GM21423 (cell line): ENCODE data around the gene SMIM35.
"Not testable (repeated sequence)": the region's sequence is repeated elsewhere in the genome, so short reads cannot be mapped to it uniquely, and the experiment has no call there.

Experiments
- ATAC-seq: cut with Tn5 transposase; IDR thresholded peaks from one replicate; pipeline ENCODE4 v1.9.1; 2021; ENCODE audit warnings: mild to moderate bottlenecking, moderate library complexity; ENCODE audit not compliant: unreplicated experiment

The SMIM35 gene

GRCh38 chr11:118082880-118083552 lies 3.7 kb downstream of the SMIM35 start:
- no peak for ATAC-seq

- no peak for ATAC-seq
Measured at GRCh38 chr11:118081241-118081958, 5.4 kb downstream of the SMIM35 start.

DNA sequence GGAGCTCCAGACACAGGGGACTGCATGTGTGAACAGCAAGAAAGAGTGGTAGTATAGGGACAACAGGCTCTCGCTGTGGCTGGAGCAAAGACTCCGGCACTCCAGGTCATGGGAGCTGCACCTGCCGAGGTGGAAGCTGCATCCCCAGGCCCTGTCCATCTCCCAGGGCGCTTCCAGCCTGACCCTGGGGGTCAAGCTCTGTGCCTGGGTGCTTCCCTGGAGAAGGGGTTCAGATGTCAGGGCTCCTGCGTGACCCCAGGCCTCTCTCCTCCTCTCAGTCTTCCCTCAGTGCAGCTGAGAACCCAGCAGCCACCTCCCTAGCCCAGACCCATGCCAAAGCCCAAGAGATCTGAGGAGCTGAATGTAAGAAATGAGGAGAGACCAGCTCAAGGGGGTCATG lies 6.5 kb downstream of the SMIM35 start:
- ATAC-seq: no peak

DNA sequence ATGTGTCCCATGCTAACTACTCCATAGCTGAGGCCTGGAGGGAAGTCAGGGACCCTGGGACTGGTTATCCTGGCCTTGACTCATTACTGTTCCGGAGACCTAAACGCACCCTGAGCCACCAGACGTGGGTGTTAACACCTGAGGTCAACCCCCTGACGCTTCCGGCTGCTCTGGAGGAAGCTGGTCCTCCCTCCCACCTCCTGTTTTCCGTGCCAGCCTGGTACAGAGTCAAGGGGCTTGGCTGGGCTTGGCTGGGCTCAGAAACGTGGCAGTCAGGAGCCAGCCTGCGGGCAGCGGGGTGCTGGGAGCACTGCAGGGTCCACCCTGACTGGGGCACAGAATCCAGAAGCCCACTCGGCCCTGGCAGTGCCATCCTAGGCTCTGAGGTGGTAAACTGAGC lies 7.3 kb downstream of the SMIM35 start:
- no peak for ATAC-seq

- ATAC-seq: no peak
Measured at GRCh38 chr11:118078911-118079411, 7.8 kb downstream of the SMIM35 start.

- no peak for ATAC-seq
Measured at GRCh38 chr11:118076754-118077281, 9.9 kb downstream of the SMIM35 start, which contains the start of gene TMPRSS4. Gene TMPRSS4 (plus strand): TSS chr11:118077078. CDS start chr11:118077303, 225 bp downstream.

DNA sequence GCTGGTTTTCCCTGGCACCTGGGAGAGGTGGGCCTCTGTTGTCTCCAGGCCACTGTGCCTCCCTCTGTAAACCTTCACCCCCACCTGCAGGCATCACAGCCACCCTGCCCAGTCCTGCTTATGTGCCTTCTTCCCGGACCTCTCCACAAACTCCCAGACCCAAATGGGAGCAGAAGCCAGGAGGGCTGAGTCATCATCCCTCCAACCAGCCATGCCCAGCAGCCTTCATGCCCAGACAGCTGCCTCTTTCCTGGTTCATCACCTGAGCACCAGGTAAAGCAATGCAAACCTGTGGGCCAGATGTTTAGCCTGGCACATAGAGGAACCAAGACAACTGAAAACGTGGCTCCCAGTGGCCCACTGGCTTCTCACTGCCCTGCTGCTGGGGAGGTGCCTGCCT lies 12.0 kb downstream of the SMIM35 start:
- ATAC-seq: no peak

DNA sequence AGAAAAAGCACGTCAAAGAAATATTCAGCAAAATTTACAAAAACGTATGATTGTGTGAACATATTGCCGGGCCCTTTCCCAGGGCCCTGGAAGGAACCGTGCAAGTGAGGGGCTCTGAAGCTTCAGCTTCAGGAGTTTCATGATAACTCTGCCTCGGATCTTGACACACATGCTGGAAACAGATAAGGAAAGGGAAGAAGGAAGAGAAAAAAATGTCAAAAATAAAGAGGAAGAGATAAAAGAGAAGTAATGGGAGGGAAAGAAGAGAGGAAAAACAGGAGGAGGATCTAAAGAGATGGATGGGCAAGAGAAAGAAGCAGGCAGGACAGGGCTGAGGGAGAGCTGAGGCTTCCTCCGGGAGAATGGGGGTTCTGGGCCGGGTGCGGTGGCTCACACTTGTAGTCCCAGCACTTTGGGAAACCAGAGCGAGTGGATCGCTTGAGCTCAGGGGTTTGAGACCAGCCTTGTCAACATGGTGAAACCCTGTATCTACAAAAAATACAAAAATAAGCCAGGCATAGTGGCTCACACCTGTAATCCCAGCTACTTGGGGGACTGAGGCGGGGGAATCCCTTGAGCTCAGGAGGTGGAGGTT lies 12.6 kb downstream of the SMIM35 start:
- ATAC-seq: no peak

DNA sequence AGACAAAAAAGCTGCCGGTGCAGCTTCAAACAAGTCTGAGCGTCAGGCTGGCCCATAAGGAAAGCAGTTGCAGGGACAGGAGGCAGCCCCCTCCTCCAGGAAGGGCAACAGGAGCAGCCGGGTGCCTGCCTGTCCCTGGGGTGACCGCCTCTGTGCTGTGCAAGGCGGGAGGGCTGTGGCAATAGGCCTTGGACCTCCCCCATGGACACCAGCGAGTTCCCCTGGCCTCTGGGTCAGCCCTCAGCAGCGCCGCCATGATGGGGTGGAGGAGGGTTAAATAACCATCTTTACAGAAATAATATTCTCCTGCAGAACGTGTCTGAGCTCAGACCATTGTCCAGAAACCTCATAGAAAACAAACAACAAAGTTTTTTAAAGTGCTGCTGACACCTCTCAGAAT lies 13.2 kb downstream of the SMIM35 start:
- no peak for ATAC-seq

DNA sequence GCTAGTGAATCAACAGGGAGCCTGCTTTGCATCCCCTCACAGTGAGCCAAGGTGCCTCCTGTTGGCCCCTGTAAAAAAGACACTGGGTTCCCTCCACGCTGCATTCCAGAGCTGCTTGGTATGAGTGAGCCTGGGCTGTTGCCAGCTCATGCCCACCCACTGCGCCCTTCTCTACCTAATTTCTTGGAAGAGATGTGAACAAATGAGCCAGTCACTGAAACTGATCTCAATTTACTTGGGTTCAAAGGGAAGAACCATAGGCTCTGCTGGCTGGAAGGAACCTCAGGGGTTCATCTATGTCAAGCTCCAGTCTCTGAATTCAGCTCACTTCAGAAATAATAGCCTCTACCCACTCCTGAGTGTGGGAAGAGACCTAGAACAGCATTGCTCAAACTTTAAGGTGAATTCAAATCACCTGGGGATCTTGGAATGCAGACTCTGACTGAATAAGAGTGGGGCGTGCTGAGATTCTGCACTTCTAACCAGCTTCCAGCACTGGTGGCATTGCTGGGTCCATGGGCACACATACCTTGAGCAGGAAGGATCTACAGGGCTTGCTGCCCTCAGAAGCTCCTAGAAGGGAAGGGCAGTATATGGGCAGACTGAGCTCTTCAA lies 15.2 kb downstream of the SMIM35 start:
- no peak for ATAC-seq

- no peak for ATAC-seq
Measured at GRCh38 chr11:118068945-118069612, 17.7 kb downstream of the SMIM35 start.

GRCh38 chr11:118068206-118068944 lies 18.4 kb downstream of the SMIM35 start:
- ATAC-seq: no peak

DNA sequence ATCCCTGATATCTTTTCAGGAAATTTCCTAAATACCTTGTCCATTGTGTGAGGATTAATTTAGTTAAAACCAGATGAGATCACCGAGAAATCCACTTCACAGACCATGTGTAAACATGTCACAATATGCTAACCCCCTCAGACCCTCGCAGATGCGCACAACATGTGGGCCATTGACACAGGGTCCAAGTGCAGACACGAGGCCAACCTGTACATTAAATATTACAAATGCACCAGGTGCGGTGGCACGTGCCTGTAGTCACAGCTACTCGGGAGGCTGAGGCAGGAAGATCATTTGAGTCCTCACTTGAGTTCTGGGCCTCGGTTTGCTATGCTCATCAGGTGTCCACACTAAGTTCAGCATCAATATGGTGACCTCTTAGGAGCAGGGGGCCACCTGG lies 19.8 kb downstream of the SMIM35 start:
- ATAC-seq: no peak

- no peak for ATAC-seq
Measured at GRCh38 chr11:118065384-118065783, 21.4 kb downstream of the SMIM35 start.

GRCh38 chr11:118064956-118065355 lies 21.8 kb downstream of the SMIM35 start:
- no peak for ATAC-seq

GRCh38 chr11:118062631-118063030 lies 24.1 kb downstream of the SMIM35 start:
- ATAC-seq: not testable (repeated sequence)

DNA sequence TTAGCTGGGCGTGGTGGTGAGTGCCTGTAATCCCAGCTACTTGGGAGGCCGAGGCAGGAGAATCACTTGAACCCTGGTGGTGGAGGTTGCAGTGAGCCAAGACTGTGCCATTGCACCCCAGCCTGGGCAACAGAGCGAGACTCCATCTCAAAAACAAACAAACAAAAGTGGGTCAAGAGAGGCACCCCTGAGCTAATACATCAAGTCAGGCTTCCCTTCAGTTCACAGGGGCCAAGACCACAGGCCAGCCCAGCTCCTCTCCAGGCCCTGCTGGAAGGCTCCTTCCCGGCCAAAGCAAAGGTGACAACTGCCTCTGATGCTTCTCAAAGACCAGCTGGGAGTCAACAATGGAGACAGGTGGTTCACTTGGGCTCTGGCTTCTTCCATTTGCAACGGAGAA lies 24.6 kb downstream of the SMIM35 start:
- not testable (repeated sequence) for ATAC-seq

DNA sequence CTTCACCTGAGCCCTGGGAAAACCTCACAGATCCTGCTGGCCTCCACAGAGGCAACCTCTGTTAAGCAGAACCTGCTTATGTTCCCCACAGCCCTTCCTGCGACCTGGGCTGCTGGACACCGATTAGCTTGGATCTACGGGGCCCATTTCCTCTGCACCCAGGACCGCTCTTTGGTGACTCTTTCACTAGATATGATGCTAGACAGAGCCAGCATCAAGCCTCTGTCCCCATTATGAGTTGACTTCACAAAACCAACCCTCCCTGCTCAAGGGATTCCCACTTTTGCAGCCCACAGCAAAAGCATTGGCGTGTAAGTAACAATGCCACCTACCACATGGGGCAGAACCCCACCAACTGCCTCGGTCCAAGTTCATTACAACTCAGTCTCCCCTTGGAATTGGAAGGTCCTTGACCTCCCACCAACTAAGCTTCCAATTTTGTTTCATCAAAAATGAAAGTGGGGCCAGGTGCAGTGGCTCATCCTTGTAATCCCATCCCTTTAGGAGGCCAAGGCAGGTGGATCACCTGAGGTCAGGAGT lies 25.1 kb downstream of the SMIM35 start:
- no peak for ATAC-seq

GRCh38 chr11:118060869-118061268 lies 25.9 kb downstream of the SMIM35 start:
- no peak for ATAC-seq
